Esophagus (tissue), 2 donors: ENCODE data around the gene SLC17A3. TPM values are rescaled to one million over a fixed set of nuclear protein-coding genes. Genes with fewer than 3 reads are reported as not detected.

Source experiments
- H3K27ac ChIP-seq, 2 donors: one replicate each; pipeline ENCODE4 v1.5.1; 2013; ENCODE audit warnings: low read depth in 2 of 2, mild to moderate bottlenecking in 2 of 2, inconsistent platforms in 1 of 2, low read length in 1 of 2, moderate library complexity in 1 of 2
- H3K27me3 ChIP-seq, 2 donors: one replicate each; pipeline ENCODE4 v1.6.1; 2013; ENCODE audit warnings: low read length in 2 of 2, control low read depth in 1 of 2, mild to moderate bottlenecking in 1 of 2; ENCODE audit not compliant: insufficient read depth in 2 of 2, control insufficient read depth in 1 of 2
- H3K36me3 ChIP-seq, 2 donors: one replicate each; pipeline ENCODE4 v1.6.1; 2013; ENCODE audit warnings: low read length in 1 of 2; ENCODE audit not compliant: control insufficient read depth in 2 of 2, insufficient read depth in 2 of 2
- H3K4me1 ChIP-seq, 2 donors: one replicate each; pipeline ENCODE4 v1.6.1; 2013; ENCODE audit warnings: low read length in 1 of 2; ENCODE audit not compliant: control insufficient read depth in 2 of 2, insufficient read depth in 2 of 2
- H3K4me3 ChIP-seq, 2 donors: one replicate each; pipeline ENCODE4 v1.5.1; 2013; ENCODE audit warnings: low read length in 2 of 2, mild to moderate bottlenecking in 2 of 2, low read depth in 1 of 2, moderate library complexity in 1 of 2
- H3K9me3 ChIP-seq, 2 donors: one replicate each; pipeline ENCODE4 v1.6.1; 2013; ENCODE audit warnings: mild to moderate bottlenecking in 2 of 2, low read depth in 1 of 2, low read length in 1 of 2, moderate library complexity in 1 of 2; ENCODE audit not compliant: control insufficient read depth in 2 of 2, insufficient read depth in 1 of 2
- WGBS, 2 donors: extraction: QIAGEN DNeasy Blood & Tissue Kit; methylation state at CpG; one replicate each; pipeline ENCODE4 v1.1.7; 2013; 5-methylcytosine and 5-hydroxymethylcytosine counted together
- polyA plus RNA-seq, 2 donors: library from polyadenylated mRNA; stranded (reverse); fragments of 200-250 nt; gene quantifications; one replicate each; pipeline ENCODE4 v1.2.3, GENCODE V29; 2013
- donor health status: healthy with polysubstance abuse.
- donor health status: Bipolar disorder and iron deficiency.

Gene SLC17A3, protein sequence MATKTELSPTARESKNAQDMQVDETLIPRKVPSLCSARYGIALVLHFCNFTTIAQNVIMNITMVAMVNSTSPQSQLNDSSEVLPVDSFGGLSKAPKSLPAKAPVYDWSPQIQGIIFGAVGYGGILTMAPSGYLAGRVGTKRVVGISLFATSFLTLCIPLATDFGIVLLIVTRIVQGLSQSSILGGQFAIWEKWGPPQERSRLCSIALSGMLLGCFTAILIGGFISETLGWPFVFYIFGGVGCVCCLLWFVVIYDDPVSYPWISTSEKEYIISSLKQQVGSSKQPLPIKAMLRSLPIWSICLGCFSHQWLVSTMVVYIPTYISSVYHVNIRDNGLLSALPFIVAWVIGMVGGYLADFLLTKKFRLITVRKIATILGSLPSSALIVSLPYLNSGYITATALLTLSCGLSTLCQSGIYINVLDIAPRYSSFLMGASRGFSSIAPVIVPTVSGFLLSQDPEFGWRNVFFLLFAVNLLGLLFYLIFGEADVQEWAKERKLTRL
- not detected for polyA plus RNA-seq

DNA sequence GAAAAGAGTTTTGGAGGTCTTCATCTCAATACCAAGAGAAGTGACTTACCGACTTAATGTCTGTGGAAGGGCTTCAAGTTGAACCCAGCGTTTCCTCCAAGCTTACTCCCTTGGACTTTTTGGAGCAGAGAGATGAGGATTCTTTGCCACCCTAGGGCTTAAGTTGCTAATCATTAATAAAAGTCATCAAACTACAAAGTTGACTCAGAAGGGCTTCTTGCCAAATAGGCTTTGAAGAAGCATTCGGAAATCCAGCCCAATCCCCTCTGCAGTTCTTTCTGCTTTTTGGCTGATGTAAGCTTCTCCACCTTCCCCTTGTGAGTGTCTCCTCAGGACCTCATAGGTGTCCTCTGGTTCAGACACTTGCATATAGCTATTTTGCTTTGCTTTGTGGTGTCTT is at the start of gene SLC17A3:
TSS of gene SLC17A3 (minus strand) at position 126 of the 400 bp plus-strand sequence. CDS start 5,856 bp downstream, outside the sequence.
- H3K9me3 ChIP-seq = no peaks in the 10 kb centered on the region
- no peak within 1 kb of the TSS for H3K27ac ChIP-seq
- no peak within 1 kb of the TSS for H3K4me3 ChIP-seq
- H3K4me1 ChIP-seq = no peaks in the 10 kb centered on the region
- 74 to 79% methylated on average over 3 of the region's 3 CpGs for WGBS, 2 donors
- no peaks in the 10 kb centered on the region for H3K27me3 ChIP-seq
- H3K36me3 ChIP-seq = no peaks in the 10 kb centered on the region

- 74 to 75% methylated on average over 2 of the region's 2 CpGs for WGBS, 2 donors
- H3K4me3 ChIP-seq = no peak overlapping the region
- no peaks in the 10 kb centered on the region for H3K9me3 ChIP-seq
- no peaks in the 10 kb centered on the region for H3K27me3 ChIP-seq
- H3K4me1 ChIP-seq = no peaks in the 10 kb centered on the region
- no peaks in the 10 kb centered on the region for H3K36me3 ChIP-seq
- no peak overlapping the region for H3K27ac ChIP-seq
Observed at GRCh38 chr6:25922301-25922700, 48.3 kb upstream of the SLC17A3 start.

DNA sequence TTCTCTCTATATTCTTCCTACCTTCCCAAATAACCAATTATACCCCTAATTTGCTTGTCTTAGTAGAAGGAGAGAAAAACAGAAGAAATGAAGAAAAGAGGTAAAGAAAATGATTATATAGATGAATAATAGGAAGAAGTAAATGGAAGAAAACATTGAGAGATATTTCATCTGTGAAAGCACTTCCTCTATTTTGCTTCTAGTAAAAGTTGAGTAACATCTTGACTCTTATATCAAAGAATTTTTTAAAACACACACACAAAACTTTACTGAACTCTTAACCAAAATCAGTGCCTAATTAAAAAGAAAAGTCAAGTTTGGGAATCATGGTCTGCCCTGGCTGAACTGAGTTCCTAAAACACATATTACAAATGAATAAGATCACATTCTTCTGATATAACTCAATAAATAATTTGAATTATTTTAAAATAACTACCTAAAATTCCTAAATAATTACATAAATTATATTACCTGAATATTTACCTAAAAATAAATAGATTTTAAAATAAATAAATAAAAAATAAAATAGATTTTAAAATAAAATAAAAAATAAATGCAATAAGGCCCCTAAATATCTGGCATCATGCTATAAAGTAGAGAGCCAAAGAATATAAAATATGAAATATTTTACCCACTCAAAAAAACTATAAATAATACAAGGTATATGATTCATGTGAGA is 47.6 kb upstream of the SLC17A3 start:
- Histone ChIP-seq H3K36me3 (no peaks in the 10 kb centered on the region), H3K27ac (no peak overlapping the region), H3K27me3 (no peaks in the 10 kb centered on the region), H3K4me1 (no peaks in the 10 kb centered on the region), H3K9me3 (no peaks in the 10 kb centered on the region), H3K4me3 (no peak overlapping the region)

DNA sequence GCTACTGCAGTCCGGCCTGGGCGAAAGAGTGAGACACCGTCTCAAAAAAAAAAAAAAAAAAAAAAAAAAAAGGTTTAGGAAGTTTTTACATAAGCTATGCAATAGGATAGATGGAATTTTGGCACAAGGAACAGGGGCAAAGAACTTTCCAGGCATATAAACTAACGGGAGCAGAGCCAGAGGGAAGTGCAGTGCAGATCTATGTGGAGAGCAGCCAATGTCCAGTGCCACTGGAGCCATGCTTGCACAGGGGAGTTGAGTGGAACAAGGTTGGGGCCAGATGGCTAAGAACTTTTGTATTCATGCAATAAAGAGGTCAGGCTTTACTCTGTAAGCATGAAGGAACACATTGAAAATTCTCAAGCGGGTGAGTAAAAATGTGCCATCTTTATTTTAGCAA is 45.6 kb upstream of the SLC17A3 start:
- Histone ChIP-seq H3K27ac (no peak overlapping the region), H3K9me3 (no peaks in the 10 kb centered on the region), H3K27me3 (no peaks in the 10 kb centered on the region), H3K4me3 (no peak overlapping the region), H3K4me1 (no peaks in the 10 kb centered on the region), H3K36me3 (no peaks in the 10 kb centered on the region)
- 86 to 89% methylated on average over 5 of the region's 5 CpGs for WGBS, 2 donors

DNA sequence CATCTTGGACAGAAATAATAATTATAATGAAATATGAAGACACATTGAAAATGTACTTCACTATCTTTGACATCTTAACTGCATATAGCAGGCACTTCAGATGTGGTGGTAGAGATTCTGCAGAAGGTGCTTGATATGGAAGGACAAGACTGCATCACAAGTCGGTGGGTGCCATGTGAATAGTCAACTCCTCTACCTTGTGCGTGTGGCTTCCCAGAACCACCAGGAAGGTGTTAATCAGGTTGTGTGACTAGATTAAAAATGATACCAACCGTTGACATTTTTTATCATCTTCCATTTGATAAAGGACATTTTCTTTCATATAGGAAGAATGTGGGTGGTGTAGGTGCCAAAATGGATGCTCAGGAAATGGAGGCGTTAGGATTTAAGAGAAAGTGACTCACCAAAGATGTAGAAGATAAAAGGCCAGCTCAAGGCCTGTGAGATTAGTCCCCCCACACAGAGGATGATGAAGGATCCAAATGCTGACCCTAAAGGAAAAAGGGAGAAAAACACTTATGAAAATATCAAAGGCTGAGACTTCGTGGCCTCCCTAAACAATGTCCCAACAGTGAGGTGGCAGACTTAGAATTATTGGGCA is 44.1 kb upstream of the SLC17A3 start:
- H3K36me3 ChIP-seq = no peaks in the 10 kb centered on the region
- H3K4me1 ChIP-seq = no peaks in the 10 kb centered on the region
- H3K9me3 ChIP-seq = no peaks in the 10 kb centered on the region
- WGBS, 2 donors = 74 to 76% methylated on average over 5 of the region's 5 CpGs
- no peaks in the 10 kb centered on the region for H3K27me3 ChIP-seq
- no peak overlapping the region for H3K4me3 ChIP-seq
- H3K27ac ChIP-seq = no peak overlapping the region

GRCh38 chr6:25916789-25917490 is 42.9 kb upstream of the SLC17A3 start:
- H3K4me1 ChIP-seq = no peaks in the 10 kb centered on the region
- 77 to 80% methylated on average over 7 of the region's 7 CpGs for WGBS, 2 donors

DNA sequence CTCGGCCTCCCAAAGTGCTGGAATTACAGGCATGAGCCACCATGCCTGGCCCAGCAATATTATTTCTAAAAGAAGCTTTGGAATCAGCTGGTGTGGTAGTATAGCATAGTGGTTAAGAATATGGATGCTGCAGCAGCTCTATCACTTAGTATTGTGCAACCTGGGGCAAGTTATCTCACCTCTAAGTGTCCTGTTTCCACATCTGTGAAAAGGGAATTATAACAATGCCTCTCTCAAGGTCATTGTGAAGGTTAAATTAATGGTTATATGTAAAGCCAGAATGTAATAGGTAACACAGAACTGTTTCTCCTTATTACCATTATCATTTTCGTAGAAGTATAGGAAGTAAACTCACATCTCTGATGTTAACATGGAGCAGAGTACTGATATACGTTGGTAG is 42.3 kb upstream of the SLC17A3 start:
- WGBS, 2 donors = 67 to 76% methylated on average over 3 of the region's 3 CpGs
- Histone ChIP-seq H3K36me3 (no peaks in the 10 kb centered on the region), H3K4me1 (no peaks in the 10 kb centered on the region)

More at GRCh38 chr6:25916789-25917490, 42.9 kb upstream of the SLC17A3 start:
- H3K4me3 ChIP-seq = no peak overlapping the region
- no peaks in the 10 kb centered on the region for H3K27me3 ChIP-seq
- no peaks in the 10 kb centered on the region for H3K9me3 ChIP-seq
- no peaks in the 10 kb centered on the region for H3K36me3 ChIP-seq
- no peak overlapping the region for H3K27ac ChIP-seq

DNA sequence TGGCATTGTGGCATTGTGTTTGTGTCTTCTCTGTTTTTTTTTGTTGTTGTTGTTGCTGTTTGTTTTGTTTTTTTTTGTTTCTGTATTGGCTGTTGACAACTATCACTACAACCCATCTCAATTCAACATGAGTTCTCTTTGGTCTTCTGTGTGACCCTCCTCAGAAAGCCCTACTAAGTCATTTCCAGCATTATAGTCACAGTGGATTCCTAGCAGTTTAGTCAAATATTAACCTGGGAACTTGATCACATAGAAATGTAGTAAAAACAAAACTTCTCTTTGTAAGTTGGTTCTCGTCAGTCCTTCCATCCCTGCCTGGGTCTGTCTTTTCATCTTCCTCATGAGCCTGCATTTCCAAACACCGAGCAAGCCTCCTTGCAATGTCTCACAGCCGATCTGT is 39.7 kb upstream of the SLC17A3 start:
- Histone ChIP-seq H3K9me3 (no peaks in the 10 kb centered on the region), H3K36me3 (no peaks in the 10 kb centered on the region), H3K4me1 (no peaks in the 10 kb centered on the region), H3K27ac (no peak overlapping the region), H3K4me3 (no peak overlapping the region), H3K27me3 (no peaks in the 10 kb centered on the region)
- WGBS, 2 donors = 76 to 81% methylated on average over 3 of the region's 3 CpGs

More for the DNA sequence above, 42.3 kb upstream of the SLC17A3 start:
- no peak overlapping the region for H3K4me3 ChIP-seq
- no peaks in the 10 kb centered on the region for H3K9me3 ChIP-seq
- no peak overlapping the region for H3K27ac ChIP-seq
- H3K27me3 ChIP-seq = no peaks in the 10 kb centered on the region

DNA sequence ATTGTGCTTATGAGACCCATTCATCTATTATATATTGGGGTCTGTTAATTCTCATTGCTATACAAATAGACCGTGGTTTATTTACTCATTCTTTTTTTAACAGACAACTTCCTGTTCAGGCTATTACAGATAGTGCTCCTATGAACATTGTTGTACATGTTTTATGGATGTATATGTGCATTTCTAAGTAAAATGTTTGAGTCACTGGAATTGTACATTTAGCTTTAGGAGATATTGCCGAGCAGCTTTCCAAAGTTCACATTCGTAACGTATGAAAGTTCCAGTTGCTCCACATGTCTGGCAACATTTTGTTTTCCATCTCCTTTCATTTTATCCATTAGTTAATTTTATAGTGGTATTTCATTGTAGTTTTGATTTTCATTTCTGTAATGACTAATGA is 37.3 kb upstream of the SLC17A3 start:
- Histone ChIP-seq H3K36me3 (no peaks in the 10 kb centered on the region), H3K9me3 (no peaks in the 10 kb centered on the region), H3K4me3 (no peak overlapping the region), H3K4me1 (no peaks in the 10 kb centered on the region), H3K27me3 (no peaks in the 10 kb centered on the region), H3K27ac (no peak overlapping the region)
- WGBS, 2 donors = 65 to 71% methylated on average over 4 of the region's 4 CpGs
